ENCODE data around the gene SLC25A26. TPM values are rescaled to one million over a fixed set of nuclear protein-coding genes. Genes with fewer than 3 reads are reported as not detected.

The SLC25A26 gene
- total RNA-seq (2021; fragmentation: NEBNext Ultra II Directional; extraction: Animal tissue kit (Norgen Biotek cat#: 25700)): 10 to 100 TPM; 12.8 to 16.3 (median 13.6) TPM
- long read RNA-seq, partial matches to known transcripts: 5 of 16 reads
- long read RNA-seq, other reads (novel, unspliced or antisense): 8 of 16 reads

GRCh38 chr3:66220602-66221377 is at the start of gene SLC25A26:
Gene SLC25A26 (plus strand): TSS chr3:66221001. CDS start chr3:66221095, 94 bp downstream.
- H3K27ac Mint-ChIP-seq: peak within 1 kb of the TSS; percentile 91
- peak within 1 kb of the TSS; percentile 99 for H3K4me3 Mint-ChIP-seq
- H3K27me3 Mint-ChIP-seq (ENCODE audit: insufficient read depth): peaks cover 4% of the 10 kb centered on the region; the same call in 1 of the 2 replicates
- no peak for TF ChIP-seq CTCF (IDR thresholded peaks at IDR 0.05)
- no peaks in the 10 kb centered on the region for H3K9me3 Mint-ChIP-seq
- H3K36me3 Mint-ChIP-seq (ENCODE audit: low read depth): no peaks in the 10 kb centered on the region
- DNase-seq: peak; percentile 96
- peaks cover 19% of the 10 kb centered on the region for H3K4me1 Mint-ChIP-seq (ENCODE audit: low read depth)

DNA sequence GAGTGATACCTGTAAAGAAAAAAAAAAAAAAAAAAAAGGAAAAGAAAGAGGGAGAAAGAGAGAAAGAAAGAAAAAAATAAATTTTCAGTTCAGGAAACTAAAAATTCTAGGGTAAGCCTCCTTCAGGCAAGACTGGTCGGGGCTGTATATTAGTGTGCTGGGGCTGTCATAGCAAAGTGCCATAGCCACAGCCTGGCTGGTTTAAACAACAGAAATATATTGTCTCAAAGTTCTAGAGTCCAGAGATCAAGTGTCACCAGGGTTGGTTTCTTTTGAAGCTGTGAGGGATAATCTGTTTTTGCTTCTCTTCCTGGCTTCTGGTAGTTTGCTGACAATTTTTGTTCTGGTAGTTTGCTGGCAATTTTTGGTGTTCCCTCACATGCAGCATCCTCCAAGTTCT is 48.4 kb upstream of the SLC25A26 start:
- H3K4me1 Mint-ChIP-seq (ENCODE audit: low read depth): no peaks in the 10 kb centered on the region
- peaks cover 14% of the 10 kb centered on the region for H3K27me3 Mint-ChIP-seq (ENCODE audit: insufficient read depth)
- no peak overlapping the region for H3K27ac Mint-ChIP-seq
- no peaks in the 10 kb centered on the region for H3K36me3 Mint-ChIP-seq (ENCODE audit: low read depth)
- no peak for DNase-seq
- TF ChIP-seq CTCF (IDR thresholded peaks at IDR 0.05): no peak
- no peak overlapping the region for H3K4me3 Mint-ChIP-seq
- H3K9me3 Mint-ChIP-seq: no peaks in the 10 kb centered on the region

DNA sequence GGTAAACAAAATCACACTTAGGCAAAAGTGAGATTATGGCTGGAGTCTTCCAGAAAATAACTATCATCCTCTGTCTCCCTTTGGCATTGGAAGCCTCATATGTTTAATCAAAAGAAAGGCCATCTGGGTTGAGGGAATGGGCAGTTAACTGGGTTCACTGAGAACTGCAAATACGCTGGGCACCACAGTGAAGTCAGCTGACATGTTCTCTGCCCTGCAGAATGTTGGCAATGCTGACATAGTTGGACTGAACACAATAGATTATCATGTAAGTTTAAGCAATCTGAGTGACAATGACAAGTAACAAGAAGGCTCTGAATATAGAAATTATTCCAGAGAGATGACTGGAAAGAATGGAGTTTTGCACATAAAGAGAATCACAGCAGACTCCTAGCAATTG is 43.8 kb upstream of the SLC25A26 start:
- no peaks in the 10 kb centered on the region for H3K36me3 Mint-ChIP-seq (ENCODE audit: low read depth)
- H3K9me3 Mint-ChIP-seq: no peaks in the 10 kb centered on the region
- peaks cover 24% of the 10 kb centered on the region for H3K27me3 Mint-ChIP-seq (ENCODE audit: insufficient read depth)
- TF ChIP-seq CTCF (IDR thresholded peaks at IDR 0.05): no peak
- H3K27ac Mint-ChIP-seq: no peak overlapping the region
- DNase-seq: no peak
- H3K4me3 Mint-ChIP-seq: no peak overlapping the region
- H3K4me1 Mint-ChIP-seq (ENCODE audit: low read depth): no peaks in the 10 kb centered on the region

DNA sequence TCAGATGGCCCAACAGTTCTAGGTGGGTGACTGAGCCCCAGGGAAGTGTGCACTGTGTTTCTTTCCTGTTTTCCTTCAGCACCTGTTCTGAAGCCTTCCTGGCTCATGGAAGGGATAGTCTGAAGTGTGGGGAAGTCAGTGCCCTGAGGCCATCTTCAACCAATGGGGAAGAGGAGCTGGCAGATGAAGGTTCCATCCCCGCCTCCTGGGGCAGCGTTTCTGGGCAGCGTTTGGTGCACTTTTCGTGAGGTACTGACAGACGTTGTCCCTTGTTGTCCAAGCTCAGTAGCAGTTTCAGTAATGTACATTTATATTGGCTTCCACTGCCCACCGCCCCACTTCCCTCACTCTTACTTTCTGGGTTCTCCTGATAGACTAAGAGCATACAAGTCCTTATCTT is 42.6 kb upstream of the SLC25A26 start:
- no peak overlapping the region for H3K4me3 Mint-ChIP-seq
- H3K27me3 Mint-ChIP-seq (ENCODE audit: insufficient read depth): peaks cover 17% of the 10 kb centered on the region
- no peak for TF ChIP-seq CTCF (IDR thresholded peaks at IDR 0.05)
- DNase-seq: no peak
- no peak overlapping the region for H3K27ac Mint-ChIP-seq
- no peaks in the 10 kb centered on the region for H3K4me1 Mint-ChIP-seq (ENCODE audit: low read depth)
- no peaks in the 10 kb centered on the region for H3K36me3 Mint-ChIP-seq (ENCODE audit: low read depth)
- no peaks in the 10 kb centered on the region for H3K9me3 Mint-ChIP-seq

DNA sequence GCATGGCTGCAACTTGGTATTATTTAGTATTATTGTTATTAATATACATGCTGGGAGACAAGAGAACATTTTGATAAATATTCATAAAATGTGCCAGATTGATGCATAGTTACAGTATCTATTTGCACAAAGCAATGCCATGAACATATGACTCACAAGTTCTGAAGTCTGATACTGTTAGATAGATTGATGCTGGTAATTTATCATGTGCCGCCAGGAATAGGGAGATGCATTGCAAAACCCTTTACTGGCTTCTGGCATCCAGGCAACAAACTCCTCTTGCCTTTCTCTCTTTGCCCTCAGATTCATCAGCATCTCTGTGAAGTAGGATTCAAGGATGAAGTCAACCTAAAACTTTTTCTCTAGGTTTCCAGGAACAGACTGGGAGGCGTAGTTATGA is 41.0 kb upstream of the SLC25A26 start:
- H3K4me3 Mint-ChIP-seq: no peak overlapping the region
- no peaks in the 10 kb centered on the region for H3K9me3 Mint-ChIP-seq
- no peak overlapping the region for H3K27ac Mint-ChIP-seq
- no peaks in the 10 kb centered on the region for H3K4me1 Mint-ChIP-seq (ENCODE audit: low read depth)
- DNase-seq: no peak
- H3K27me3 Mint-ChIP-seq (ENCODE audit: insufficient read depth): peaks cover 20% of the 10 kb centered on the region
- no peak for TF ChIP-seq CTCF (IDR thresholded peaks at IDR 0.05)
- H3K36me3 Mint-ChIP-seq (ENCODE audit: low read depth): no peaks in the 10 kb centered on the region
